Measurements from ENCODE around the gene ECHDC1. TPM values are rescaled to one million over a fixed set of nuclear protein-coding genes. Genes with fewer than 3 reads are reported as not detected.
"Not testable (repeated sequence)": the region's sequence is repeated elsewhere in the genome, so short reads cannot be mapped to it uniquely, and the experiment has no call there.

The ECHDC1 gene
- total and polyA plus RNA-seq, 2 of the 8 experiments (the other 6 are each of a cell fraction or from before 2014, with no cell fraction given) = 11.3 to 60.5 TPM

DNA sequence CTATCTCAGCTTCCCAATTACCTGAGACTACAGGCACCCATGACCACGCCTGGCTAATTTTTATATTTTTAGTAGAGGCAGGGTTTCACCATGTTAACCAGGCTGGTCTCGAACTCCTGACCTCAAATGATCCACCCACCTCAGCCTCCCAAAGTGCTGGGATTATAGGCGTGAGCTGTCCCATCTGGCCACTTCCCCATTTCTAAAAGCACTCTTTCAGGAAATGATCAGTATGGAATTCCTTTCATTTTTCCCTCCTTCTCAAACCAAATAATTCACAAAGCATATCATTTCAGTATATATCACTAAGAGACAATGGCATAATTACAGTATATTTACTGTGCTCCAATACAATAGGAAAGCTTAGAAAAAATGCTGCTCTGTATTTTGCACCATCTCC is 12.2 kb downstream of the ECHDC1 start:
- not testable (repeated sequence) for DNase-seq (ENCODE audit: low read depth in 1 of 2, low spot score in 2 of 2)
- CTCF ChIA-PET (ENCODE audit: partially characterized antibody) = interaction anchor here (1.2 to 1.8 kb wide), 2 partner anchors 11 to 185 kb away, joined by 3 to 6 read pairs; no protein-coding TSS in a partner anchor

More for the DNA sequence above, 12.2 kb downstream of the ECHDC1 start:
- H3K18ac ChIP-seq (ENCODE audit: extremely low read depth, low read length); H4K8ac ChIP-seq (ENCODE audit: extremely low read depth, insufficient read depth, low read length); H3K79me1 ChIP-seq (ENCODE audit: low read depth, low read length); H2BK20ac ChIP-seq (ENCODE audit: low read length); H3K23me2 ChIP-seq (ENCODE audit: low read depth, low read length); H3K9me3 ChIP-seq (ENCODE audit: insufficient read depth in 2 of 2, low read depth in 1 of 2, low read length in 1 of 2); H3K9ac ChIP-seq (replicated peaks in 1 of 4; ENCODE audit: extremely low read depth in 1 of 4, low read depth in 3 of 4, low read length in 3 of 4); H2BK120ac ChIP-seq (replicated peaks; ENCODE audit: low read depth, low read length); H3K4me2 ChIP-seq (ENCODE audit: insufficient read depth in 1 of 2, low read depth in 2 of 2, low read length in 2 of 2); H3K4me1 ChIP-seq (replicated peaks in 1 of 4; ENCODE audit: control insufficient read depth in 3 of 4, insufficient read depth in 4 of 4, low read length in 3 of 4); H2AFZ ChIP-seq (ENCODE audit: low read length); H4K91ac ChIP-seq (replicated peaks; ENCODE audit: insufficient read length, low read length); H2AK5ac ChIP-seq (ENCODE audit: low read depth, low read length); H3K56ac ChIP-seq (replicated peaks; ENCODE audit: insufficient read length, low read depth, low read length); H4K5ac ChIP-seq (ENCODE audit: insufficient read length, low read depth, low read length); H2BK15ac ChIP-seq (ENCODE audit: low read length); H3K23ac ChIP-seq (ENCODE audit: insufficient read length); H3K4ac ChIP-seq (replicated peaks; ENCODE audit: insufficient read length, low read depth, low read length); H4K20me1 ChIP-seq (replicated peaks in 1 of 2; ENCODE audit: control insufficient read depth in 1 of 2, insufficient read depth in 2 of 2, low read length in 2 of 2); FAIRE-seq; H3K27ac ChIP-seq (ENCODE audit: low read depth, low read length); H3K4me3 ChIP-seq (ENCODE audit: extremely low read depth in 1 of 4, insufficient read depth in 2 of 4, low read depth in 3 of 4, low read length in 4 of 4); H2BK12ac ChIP-seq (ENCODE audit: low read depth, low read length); H3K14ac ChIP-seq (ENCODE audit: insufficient read length); H2BK5ac ChIP-seq (ENCODE audit: low read depth, low read length); H3K27me3 ChIP-seq (replicated peaks in 1 of 4; ENCODE audit: control insufficient read depth in 3 of 4, extremely low read depth in 1 of 4, insufficient read depth in 3 of 4, low read length in 3 of 4): not testable (repeated sequence)
- H3K79me2 ChIP-seq (ENCODE audit: control insufficient read depth in 1 of 2, insufficient read depth in 2 of 2, low read length in 2 of 2) = peaks cover 0 to 35% of the 10 kb centered on the region in 2 experiments; a peak in 2 of 4 replicates
- peaks cover 2 to 20% (median 4%) of the 10 kb centered on the region in 4 experiments; a peak in 4 of 8 replicates for H3K36me3 ChIP-seq (ENCODE audit: control insufficient read depth in 2 of 4, insufficient read depth in 4 of 4, low read length in 3 of 4)
- POLR2A ChIA-PET (ENCODE audit: partially characterized antibody) = interaction anchor here (1.1 to 3.4 kb wide), 2 partner anchors 9 to 11 kb away, joined by 5 to 24 read pairs; no protein-coding TSS in a partner anchor
- 86% methylated on average over 3 of the region's 3 CpGs; no CpG with 5 or more reads in 1 of the 2 experiments for WGBS, 2 experiments (ENCODE audit: extremely low coverage in 1 of 2, insufficient coverage in 1 of 2, insufficient read length in 1 of 2, insufficient replicate concordance in 2 of 2, low coverage in 1 of 2, low lambda C conversion rate in 2 of 2, missing lambda C conversion rate in 1 of 2)
